ENCODE measurements around the gene MEMO1.
"Not testable (repeated sequence)": the region's sequence is repeated elsewhere in the genome, so short reads cannot be mapped to it uniquely, and the experiment has no call there.

The MEMO1 gene

DNA sequence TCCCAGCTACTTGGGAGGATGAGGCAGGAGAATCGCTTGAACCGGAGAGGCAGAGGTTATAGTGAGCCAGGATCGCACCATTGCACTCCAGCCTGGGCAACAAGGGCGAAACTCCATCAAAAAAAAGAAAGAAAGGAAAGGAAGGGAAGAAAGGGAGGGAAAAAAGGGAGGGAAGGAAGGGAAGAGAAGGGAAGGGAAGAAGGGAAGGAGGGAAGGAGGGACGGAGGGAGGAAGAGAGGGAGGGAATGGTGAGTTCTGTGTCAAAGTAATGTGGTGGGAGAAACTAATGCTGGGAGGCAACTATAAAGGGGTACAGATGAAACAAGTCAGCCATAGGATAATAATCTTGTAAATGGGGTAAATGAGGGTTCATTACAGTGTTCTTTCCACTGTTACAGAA is 45.7 kb downstream of the MEMO1 start:
- no peak for DNase-seq
- no peak for TF ChIP-seq CTCF (IDR thresholded peaks at IDR 0.05; ENCODE audit: low read depth, low read length)
- Histone ChIP-seq H3K4me3 (ENCODE audit: low read depth, low read length) (no peak overlapping the region), H3K36me3 (no peaks in the 10 kb centered on the region), H3K4me1 (no peaks in the 10 kb centered on the region), H3K27me3 (no peaks in the 10 kb centered on the region), H3K9me3 (no peaks in the 10 kb centered on the region)

- TF ChIP-seq CTCF (IDR thresholded peaks at IDR 0.05; ENCODE audit: low read depth, low read length): no peak
- no peaks in the 10 kb centered on the region for H3K36me3 ChIP-seq
- H3K9me3 ChIP-seq: no peaks in the 10 kb centered on the region
- no peaks in the 10 kb centered on the region for H3K4me1 ChIP-seq
- no peak overlapping the region for H3K4me3 ChIP-seq (ENCODE audit: low read depth, low read length)
- DNase-seq: no peak
- no peaks in the 10 kb centered on the region for H3K27me3 ChIP-seq
Observed at GRCh38 chr2:31962757-31963361, 47.9 kb downstream of the MEMO1 start.

DNA sequence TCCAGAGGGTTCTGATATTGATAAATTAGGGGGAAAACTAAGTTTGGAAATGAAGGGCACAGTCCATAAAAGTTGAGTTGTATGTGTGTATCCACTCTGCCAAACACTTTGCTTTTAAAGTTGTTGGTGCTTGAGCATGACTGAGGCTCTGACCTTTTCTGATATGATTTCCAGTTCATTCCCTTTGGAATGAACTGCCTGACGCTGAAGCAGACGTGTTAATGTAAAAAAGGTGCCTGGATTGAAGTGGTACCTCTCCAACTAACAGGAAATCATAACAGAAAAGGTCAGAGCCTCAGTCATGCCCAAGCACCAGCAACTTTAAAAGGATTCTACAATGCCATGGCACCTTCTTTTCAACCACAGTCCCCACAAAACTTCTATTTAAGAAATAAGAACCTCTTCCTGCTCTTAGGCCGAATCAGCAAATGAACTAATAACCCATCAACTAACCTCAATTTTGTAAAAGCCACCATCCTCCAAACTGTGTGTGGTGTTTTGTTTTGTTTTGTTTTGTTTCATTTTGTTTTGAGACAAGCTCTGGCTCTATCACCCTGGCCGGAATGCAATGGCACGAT is 52.6 kb downstream of the MEMO1 start:
- no peak for TF ChIP-seq CTCF (IDR thresholded peaks at IDR 0.05; ENCODE audit: low read depth, low read length)
- Histone ChIP-seq H3K9me3 (no peaks in the 10 kb centered on the region), H3K36me3 (peaks cover 3% of the 10 kb centered on the region; the same call in 1 of the 2 replicates), H3K4me1 (no peaks in the 10 kb centered on the region), H3K4me3 (ENCODE audit: low read depth, low read length) (no peak overlapping the region), H3K27me3 (no peaks in the 10 kb centered on the region)
- no peak for DNase-seq

- Histone ChIP-seq H3K4me3 (ENCODE audit: low read depth, low read length) (no peak overlapping the region), H3K27me3 (no peaks in the 10 kb centered on the region), H3K4me1 (no peaks in the 10 kb centered on the region), H3K36me3 (peaks cover 3% of the 10 kb centered on the region; the same call in 1 of the 2 replicates), H3K9me3 (no peaks in the 10 kb centered on the region)
- DNase-seq: no peak
- no peak for TF ChIP-seq CTCF (IDR thresholded peaks at IDR 0.05; ENCODE audit: low read depth, low read length)
Observed at GRCh38 chr2:31957354-31958139, 53.3 kb downstream of the MEMO1 start.

DNA sequence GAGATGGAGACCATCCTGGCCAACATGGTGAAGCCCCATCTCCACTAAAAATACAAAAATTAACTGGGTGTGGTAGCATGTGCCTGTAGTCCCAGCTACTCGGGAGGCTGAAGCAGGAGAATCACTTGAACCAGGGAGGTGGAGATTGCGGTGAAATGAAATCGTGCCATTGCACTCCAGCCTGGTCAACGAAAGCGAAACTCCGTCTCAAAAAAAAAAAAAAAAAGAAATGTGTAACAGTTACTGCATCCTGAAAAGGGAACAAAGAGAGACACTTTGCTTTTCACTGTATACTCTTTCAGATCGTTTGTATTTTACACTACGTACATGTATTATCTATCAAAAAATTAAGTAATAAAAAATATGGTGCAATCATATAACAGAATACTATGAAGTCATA is 53.9 kb downstream of the MEMO1 start:
- not testable (repeated sequence) for H3K9me3 ChIP-seq; H3K4me1 ChIP-seq; H3K4me3 ChIP-seq (ENCODE audit: low read depth, low read length); H3K27me3 ChIP-seq; DNase-seq; H3K36me3 ChIP-seq

- no peak for DNase-seq
- H3K36me3 ChIP-seq: peaks cover 3% of the 10 kb centered on the region; the same call in 1 of the 2 replicates
- H3K27me3 ChIP-seq: no peaks in the 10 kb centered on the region
- H3K9me3 ChIP-seq: no peaks in the 10 kb centered on the region
- H3K4me3 ChIP-seq (ENCODE audit: low read depth, low read length): no peak overlapping the region
- no peaks in the 10 kb centered on the region for H3K4me1 ChIP-seq
- no peak for TF ChIP-seq CTCF (IDR thresholded peaks at IDR 0.05; ENCODE audit: low read depth, low read length)
Observed at GRCh38 chr2:31956312-31956711, 54.5 kb downstream of the MEMO1 start.

DNA sequence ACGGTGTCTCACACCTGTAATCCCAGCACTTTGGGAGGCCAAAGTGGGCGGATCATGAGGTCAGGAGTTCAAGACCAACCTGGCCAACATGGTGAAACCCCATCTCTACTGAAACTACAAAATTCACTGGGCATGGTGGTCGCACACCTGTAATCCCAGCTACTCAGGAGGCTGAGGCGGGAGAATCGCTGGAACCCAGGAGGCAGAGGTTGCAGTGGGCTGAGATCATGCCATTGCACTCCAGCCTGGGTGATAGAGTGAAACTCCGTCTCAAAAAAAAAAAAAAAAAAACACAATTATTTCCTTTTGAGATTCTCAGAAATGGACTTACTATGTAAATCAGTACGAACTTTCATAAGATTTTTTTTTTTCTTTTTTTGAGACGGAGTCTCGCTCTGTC is 57.7 kb downstream of the MEMO1 start:
- not testable (repeated sequence) for DNase-seq; H3K27me3 ChIP-seq; H3K9me3 ChIP-seq; H3K4me3 ChIP-seq (ENCODE audit: low read depth, low read length); H3K4me1 ChIP-seq; H3K36me3 ChIP-seq

All from BE2C (cell line).